ENCODE results near the gene ZC3H12D.

DNA sequence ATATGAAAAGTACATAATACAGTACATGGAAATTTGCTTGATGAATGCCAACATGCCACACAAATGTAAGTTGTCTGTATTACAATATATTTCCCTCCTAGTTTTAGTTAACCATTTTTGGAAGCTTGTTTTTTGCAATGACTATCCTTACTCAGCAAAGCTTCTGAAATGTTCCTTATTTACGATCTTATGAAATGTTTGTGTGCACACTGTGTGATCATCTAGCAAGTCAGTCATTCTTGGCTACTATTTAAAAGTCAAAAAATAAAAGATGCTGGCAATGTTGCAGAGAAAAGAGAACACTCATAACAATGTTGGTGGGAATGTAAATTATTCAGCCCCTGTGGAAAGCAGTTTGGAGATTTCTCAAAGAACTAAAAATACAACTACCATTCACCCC lies 50.9 kb downstream of the ZC3H12D start:
- TF ChIP-seq, protein P1, sequence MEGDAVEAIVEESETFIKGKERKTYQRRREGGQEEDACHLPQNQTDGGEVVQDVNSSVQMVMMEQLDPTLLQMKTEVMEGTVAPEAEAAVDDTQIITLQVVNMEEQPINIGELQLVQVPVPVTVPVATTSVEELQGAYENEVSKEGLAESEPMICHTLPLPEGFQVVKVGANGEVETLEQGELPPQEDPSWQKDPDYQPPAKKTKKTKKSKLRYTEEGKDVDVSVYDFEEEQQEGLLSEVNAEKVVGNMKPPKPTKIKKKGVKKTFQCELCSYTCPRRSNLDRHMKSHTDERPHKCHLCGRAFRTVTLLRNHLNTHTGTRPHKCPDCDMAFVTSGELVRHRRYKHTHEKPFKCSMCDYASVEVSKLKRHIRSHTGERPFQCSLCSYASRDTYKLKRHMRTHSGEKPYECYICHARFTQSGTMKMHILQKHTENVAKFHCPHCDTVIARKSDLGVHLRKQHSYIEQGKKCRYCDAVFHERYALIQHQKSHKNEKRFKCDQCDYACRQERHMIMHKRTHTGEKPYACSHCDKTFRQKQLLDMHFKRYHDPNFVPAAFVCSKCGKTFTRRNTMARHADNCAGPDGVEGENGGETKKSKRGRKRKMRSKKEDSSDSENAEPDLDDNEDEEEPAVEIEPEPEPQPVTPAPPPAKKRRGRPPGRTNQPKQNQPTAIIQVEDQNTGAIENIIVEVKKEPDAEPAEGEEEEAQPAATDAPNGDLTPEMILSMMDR (IDR thresholded peaks at IDR 0.05), result no peak
- TF ChIP-seq EZH2 (IDR thresholded peaks at IDR 0.05; ENCODE audit: borderline replicate concordance, insufficient read depth, low read depth, low read length, poor library complexity, severe bottlenecking), result no peak

Measured in B cell (primary cell).